ENCODE results near the gene PIR.

The PIR gene

DNA sequence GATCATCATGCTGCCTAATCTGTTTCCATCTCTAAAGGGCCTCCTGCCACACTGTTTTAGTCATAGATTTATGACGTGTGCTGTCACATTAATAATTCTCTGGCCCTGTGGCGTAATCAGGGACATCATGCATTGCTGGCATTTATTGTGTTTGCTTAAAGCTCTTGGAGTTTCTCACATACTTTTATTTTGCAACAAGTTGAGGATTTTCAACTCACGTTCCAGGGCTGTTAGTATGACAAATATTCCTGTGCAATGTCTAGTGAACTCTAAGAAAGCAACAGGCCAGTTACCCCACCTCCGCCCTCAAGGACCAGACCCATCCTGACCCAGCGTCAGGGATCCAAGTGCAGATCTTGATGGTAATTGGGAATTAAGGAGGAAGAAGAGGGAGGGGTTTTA lies 150.1 kb downstream of the PIR start:
- DNase-seq: no peak

DNA sequence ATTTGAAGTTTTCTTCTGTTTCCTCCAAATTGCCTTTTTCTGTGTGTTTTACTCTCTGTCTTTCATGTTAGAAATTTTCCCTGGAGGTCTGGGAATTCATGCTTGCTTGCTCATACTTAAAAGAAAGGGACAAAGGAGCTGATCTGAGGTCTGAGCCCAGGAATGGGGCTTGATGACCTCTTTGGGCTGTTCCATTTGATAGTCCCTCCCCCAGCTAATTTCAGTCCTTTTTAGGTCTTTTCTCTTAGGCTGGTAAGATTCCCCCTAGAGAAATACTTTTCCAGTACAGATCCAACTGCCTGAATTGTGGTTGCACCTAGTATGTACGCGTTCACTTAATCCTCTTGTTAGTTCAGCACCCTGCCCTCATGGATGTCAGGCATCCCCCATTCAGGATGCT lies 152.3 kb downstream of the PIR start:
- no peak for DNase-seq

DNA sequence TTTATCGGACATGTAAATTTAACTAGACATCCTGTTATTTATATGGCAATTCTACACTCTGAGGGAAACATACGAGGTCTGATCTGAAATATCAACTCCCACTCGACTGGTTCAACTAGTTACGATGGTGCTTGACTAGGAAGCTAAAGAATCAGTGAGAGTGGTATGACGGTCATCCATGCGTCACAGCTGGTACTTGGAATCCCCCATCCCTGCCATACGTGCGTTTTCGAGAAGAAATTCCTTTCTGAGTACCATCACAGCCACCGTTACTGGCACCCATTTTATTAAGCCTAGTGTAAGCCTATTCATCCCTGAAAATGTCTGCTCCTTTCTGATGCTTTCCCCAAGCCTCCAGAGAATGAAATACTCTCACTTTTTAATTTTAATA lies 157.1 kb downstream of the PIR start:
- DNase-seq: peak; percentile 35

DNA sequence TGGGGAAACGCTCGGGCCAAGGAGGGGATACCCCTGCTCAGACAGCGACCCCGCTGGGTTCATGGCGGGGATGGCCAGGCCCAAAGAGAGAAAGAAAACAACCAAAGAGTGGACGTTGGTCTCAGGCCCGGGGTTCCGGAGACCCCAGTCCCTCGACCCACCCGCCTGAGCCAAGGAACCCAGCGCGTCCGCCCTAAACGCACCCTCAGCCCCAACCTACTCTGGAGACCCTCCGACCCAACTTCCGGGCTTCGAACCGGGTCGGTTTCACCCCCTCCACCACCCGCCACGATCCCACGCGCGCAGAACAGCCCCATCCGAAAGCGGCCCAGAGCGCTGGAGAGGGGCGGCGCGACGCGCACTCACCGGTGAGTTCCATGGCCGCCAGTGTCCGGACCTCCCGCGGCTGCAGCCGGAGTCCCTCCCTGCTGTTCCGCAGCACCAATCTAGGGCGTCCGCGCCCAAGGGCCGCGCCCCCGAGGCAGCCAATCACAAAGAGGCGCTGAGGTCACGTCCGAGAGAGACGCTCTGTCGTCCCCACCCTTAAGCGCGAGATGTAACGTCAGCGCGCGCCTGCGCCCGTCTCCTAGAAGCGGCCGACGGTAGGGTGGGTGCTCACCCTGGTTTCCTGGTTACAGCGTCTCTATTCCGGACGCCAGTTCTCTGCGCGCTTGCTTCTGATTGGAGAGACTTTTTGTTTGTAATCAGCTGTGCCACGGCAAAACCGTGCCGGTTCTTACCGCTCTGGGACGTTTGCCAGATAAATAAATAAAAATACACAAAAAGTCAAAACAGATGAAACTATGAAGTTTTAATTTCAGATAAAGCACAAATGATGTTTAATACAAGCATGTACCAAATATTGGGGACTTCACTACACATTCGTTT lies 157.8 kb downstream of the PIR start, which contains the start of gene PIGA:
PIGA (minus strand) TSS at position 389 of the 888 bp plus-strand sequence. CDS start 3,593 bp downstream, outside the sequence.
- peak; percentile 91 for DNase-seq
